Upper lobe of right lung (tissue), 1 donor: ENCODE results near the gene ZSCAN22. TPM values are rescaled to one million over a fixed set of nuclear protein-coding genes. Genes with fewer than 3 reads are reported as not detected.
A peak's percentile ranks its signal among the peaks of the same experiment; 100 is the strongest.

Experiments
- ATAC-seq: fragments of 200-7000 bp; cut with Tn5 transposase; one replicate; pipeline ENCODE4 v1.9.1; 2020; ENCODE audit warnings: mild to moderate bottlenecking, moderate library complexity
- DNase-seq: peaks from one replicate; pipeline ENCODE4 v3.0.0-alpha.2; 2020
- H3K27ac ChIP-seq: fragments of 200-600 bp; one replicate; pipeline ENCODE4 v1.8.0; 2022
- H3K27me3 ChIP-seq: fragments of 200-600 bp; one replicate; pipeline ENCODE4 v1.8.0; 2022; ENCODE audit warnings: mild to moderate bottlenecking
- H3K36me3 ChIP-seq: fragments of 200-600 bp; one replicate; pipeline ENCODE4 v1.8.0; 2022
- H3K4me1 ChIP-seq: fragments of 200-600 bp; one replicate; pipeline ENCODE4 v1.8.0; 2022
- H3K4me3 ChIP-seq: fragments of 200-600 bp; one replicate; pipeline ENCODE4 v1.8.0; 2022; ENCODE audit warnings: mild to moderate bottlenecking
- H3K9me3 ChIP-seq: fragments of 200-600 bp; one replicate; pipeline ENCODE4 v1.8.0; 2022
- CTCF ChIP-seq: fragments of 200-600 bp; IDR thresholded peaks from one replicate; pipeline ENCODE4 v1.8.0; 2022; ENCODE audit warnings: antibody characterized with exemption
- intact Hi-C: fragments of 100-400 bp; cut with DNase I; formaldehyde crosslinking; loops from one replicate; pipeline ENCODE4 v1.11.0; 2022
- total RNA-seq: library from RNA; stranded (reverse); fragmentation: NEBNext Ultra II Directional; extraction: Animal tissue kit (Norgen Biotek cat#: 25700); gene quantifications from one replicate; pipeline ENCODE4 v1.2.1, GENCODE V29; 2021
- donor health status: DM: no; HTN: yes; CAD: no; lungs with severe emphysema.

Gene ZSCAN22
- total RNA-seq, 1 donor from 2014 or later = 4.0 TPM

GRCh38 chr19:58353717-58354477 lies 27.1 kb downstream of the ZSCAN22 start:
- intact Hi-C loops = no loop called here
- Histone ChIP-seq H3K9me3 (no peaks in the 10 kb centered on the region), H3K36me3 (no peaks in the 10 kb centered on the region), H3K4me3 (no peak overlapping the region), H3K27ac (no peak overlapping the region), H3K4me1 (peaks cover 5% of the 10 kb centered on the region), H3K27me3 (peaks cover 13% of the 10 kb centered on the region)
- DNase-seq = no peak
- no peak for ATAC-seq
- no peak for TF ChIP-seq CTCF

- Histone ChIP-seq H3K27me3 (peaks cover 13% of the 10 kb centered on the region), H3K4me1 (peaks cover 5% of the 10 kb centered on the region), H3K9me3 (no peaks in the 10 kb centered on the region), H3K27ac (no peak overlapping the region), H3K4me3 (no peak overlapping the region), H3K36me3 (no peaks in the 10 kb centered on the region)
- DNase-seq = no peak
- intact Hi-C loops = no loop called here
- no peak for ATAC-seq
- TF ChIP-seq CTCF = no peak
These were observed 27.8 kb downstream of the ZSCAN22 start for GRCh38 chr19:58354478-58355030.

- H3K9me3 ChIP-seq = no peaks in the 10 kb centered on the region
- intact Hi-C loops = no loop called here
- peaks cover 5% of the 10 kb centered on the region for H3K4me1 ChIP-seq
- no peak overlapping the region for H3K4me3 ChIP-seq
- peaks cover 13% of the 10 kb centered on the region for H3K27me3 ChIP-seq
- no peaks in the 10 kb centered on the region for H3K36me3 ChIP-seq
- DNase-seq (no peak), ATAC-seq (no peak)
- H3K27ac ChIP-seq = no peak overlapping the region
- no peak for TF ChIP-seq CTCF
These were observed 28.5 kb downstream of the ZSCAN22 start for GRCh38 chr19:58355215-58355796.

- Histone ChIP-seq H3K27ac (no peak overlapping the region), H3K4me3 (peak overlapping the region; percentile 38), H3K36me3 (no peaks in the 10 kb centered on the region), H3K9me3 (no peaks in the 10 kb centered on the region), H3K4me1 (peaks cover 5% of the 10 kb centered on the region), H3K27me3 (peaks cover 11% of the 10 kb centered on the region)
- ATAC-seq (peak; percentile 13), DNase-seq (no peak)
- intact Hi-C loops = no loop called here
- TF ChIP-seq CTCF = no peak
These were observed 29.3 kb downstream of the ZSCAN22 start for GRCh38 chr19:58355908-58356765.

GRCh38 chr19:58356766-58357480 lies 30.1 kb downstream of the ZSCAN22 start:
- no peak for DNase-seq
- no peak for ATAC-seq
- TF ChIP-seq CTCF = no peak
- Histone ChIP-seq H3K4me3 (peak overlapping the region; percentile 38), H3K36me3 (no peaks in the 10 kb centered on the region), H3K27me3 (peaks cover 4% of the 10 kb centered on the region), H3K9me3 (no peaks in the 10 kb centered on the region), H3K4me1 (peaks cover 11% of the 10 kb centered on the region), H3K27ac (no peak overlapping the region)
- intact Hi-C loops = no loop called here
